NB4 (cell line): ENCODE results near the gene GRID1.
A peak's percentile ranks its signal among the peaks of the same experiment; 100 is the strongest.

Experiments used
- DNase-seq: peaks from one replicate; pipeline ENCODE4 v3.0.0; 2010; ENCODE audit warnings: low read depth
- H3K4me3 ChIP-seq: one replicate; pipeline ENCODE4 v1.5.1; 2011; ENCODE audit warnings: mild to moderate bottlenecking, low read depth, low read length, moderate library complexity
- MYC ChIP-seq: IDR thresholded peaks from 2 replicates; pipeline ENCODE4 v1.6.1; 2011; ENCODE audit warnings: low read depth, low read length
- POLR2A ChIP-seq: IDR thresholded peaks from 2 replicates; pipeline ENCODE4 v1.6.1; 2011; ENCODE audit warnings: mild to moderate bottlenecking; ENCODE audit not compliant: insufficient read length; ENCODE audit errors: extremely low read depth
- TF ChIP-seq, protein P1 (sequence below): IDR thresholded peaks from 2 replicates; pipeline ENCODE4 v1.6.1; 2011; ENCODE audit warnings: low read depth, low read length
- TF ChIP-seq, protein P2 (sequence below): IDR thresholded peaks from one replicate; pipeline ENCODE4 v1.5.1; 2012; ENCODE audit warnings: low read depth, low read length

GRID1 gene

DNA sequence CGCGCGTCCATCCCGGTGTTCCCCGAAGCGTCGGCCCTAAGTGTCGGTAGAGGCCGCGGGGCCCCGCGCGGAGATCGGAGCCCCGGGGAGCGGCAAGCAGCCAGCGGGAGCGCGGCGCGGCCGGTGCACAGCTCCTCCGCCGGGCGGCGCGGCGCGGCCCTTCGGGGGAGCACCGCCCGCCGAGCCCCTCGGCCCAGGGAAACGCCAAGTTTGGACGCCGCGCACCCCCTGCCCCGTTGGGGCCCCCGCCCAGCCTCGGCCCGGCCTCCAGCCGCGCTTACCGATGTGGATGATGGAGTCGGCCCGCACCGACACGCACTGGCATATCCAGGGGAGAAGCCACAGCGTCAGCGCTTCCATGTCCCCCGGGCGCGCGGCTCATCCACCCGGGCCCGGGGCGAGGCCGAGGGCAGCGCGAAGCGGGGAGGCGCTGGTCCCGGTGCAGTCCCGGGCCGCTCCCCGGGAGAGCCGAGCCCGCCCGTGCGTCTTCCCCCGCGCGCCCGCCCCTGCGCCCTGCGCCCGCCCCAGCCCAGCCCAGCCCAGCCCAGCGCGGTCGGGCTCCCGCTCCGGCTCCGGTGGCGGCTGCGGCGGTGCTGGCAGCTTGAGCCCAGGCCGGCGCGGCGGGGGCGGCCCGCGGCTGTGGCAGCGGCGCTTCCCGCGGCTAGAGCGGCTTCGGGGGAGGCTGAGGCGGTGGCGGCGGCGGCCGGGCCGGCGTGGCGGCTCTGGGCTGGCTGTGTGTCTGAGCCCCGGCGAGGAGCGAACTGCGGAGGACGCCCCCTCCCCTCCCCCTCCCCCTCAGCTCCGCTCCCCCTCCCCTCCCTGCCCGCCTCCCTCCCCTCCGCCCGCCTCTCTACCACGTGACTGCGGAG is at the start of gene GRID1:
Gene GRID1 (minus strand): TSS at position 763 of the 869 bp plus-strand sequence.
- DNase-seq, result peak; percentile 55
- H3K4me3 ChIP-seq, result no peak within 1 kb of the TSS
- no peak for TF ChIP-seq MYC
- TF ChIP-seq, protein P1, sequence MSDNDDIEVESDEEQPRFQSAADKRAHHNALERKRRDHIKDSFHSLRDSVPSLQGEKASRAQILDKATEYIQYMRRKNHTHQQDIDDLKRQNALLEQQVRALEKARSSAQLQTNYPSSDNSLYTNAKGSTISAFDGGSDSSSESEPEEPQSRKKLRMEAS, result no peak
- no peak for TF ChIP-seq POLR2A
- TF ChIP-seq, protein P2, sequence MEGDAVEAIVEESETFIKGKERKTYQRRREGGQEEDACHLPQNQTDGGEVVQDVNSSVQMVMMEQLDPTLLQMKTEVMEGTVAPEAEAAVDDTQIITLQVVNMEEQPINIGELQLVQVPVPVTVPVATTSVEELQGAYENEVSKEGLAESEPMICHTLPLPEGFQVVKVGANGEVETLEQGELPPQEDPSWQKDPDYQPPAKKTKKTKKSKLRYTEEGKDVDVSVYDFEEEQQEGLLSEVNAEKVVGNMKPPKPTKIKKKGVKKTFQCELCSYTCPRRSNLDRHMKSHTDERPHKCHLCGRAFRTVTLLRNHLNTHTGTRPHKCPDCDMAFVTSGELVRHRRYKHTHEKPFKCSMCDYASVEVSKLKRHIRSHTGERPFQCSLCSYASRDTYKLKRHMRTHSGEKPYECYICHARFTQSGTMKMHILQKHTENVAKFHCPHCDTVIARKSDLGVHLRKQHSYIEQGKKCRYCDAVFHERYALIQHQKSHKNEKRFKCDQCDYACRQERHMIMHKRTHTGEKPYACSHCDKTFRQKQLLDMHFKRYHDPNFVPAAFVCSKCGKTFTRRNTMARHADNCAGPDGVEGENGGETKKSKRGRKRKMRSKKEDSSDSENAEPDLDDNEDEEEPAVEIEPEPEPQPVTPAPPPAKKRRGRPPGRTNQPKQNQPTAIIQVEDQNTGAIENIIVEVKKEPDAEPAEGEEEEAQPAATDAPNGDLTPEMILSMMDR, result no peak

DNA sequence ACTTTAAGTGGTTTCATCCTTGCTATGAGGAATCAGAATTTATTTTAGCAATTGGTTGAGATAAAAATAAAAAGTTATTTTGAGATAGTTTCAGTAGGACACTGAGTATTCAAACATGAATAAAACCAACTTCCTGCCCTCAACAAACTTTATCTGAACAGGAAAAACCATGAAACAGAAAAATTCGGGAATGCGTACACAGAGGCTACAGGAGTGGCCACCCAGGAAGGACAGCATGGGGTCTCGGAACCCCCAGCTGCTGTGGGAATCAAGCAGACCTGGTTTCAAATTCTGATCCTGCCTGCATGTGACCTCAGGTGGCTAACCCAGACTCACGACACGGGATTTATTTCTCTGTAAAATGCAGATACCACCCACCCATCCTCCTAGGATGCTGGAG is 49.0 kb upstream of the GRID1 start:
- TF ChIP-seq, protein P2, result no peak
- TF ChIP-seq, protein P1, result no peak
- no peak for TF ChIP-seq POLR2A
- TF ChIP-seq MYC, result no peak
- no peak overlapping the region for H3K4me3 ChIP-seq
- DNase-seq, result no peak

GRCh38 chr10:86415116-86415515 is 48.5 kb upstream of the GRID1 start:
- H3K4me3 ChIP-seq, result no peak overlapping the region
- TF ChIP-seq, protein P1, result no peak
- TF ChIP-seq POLR2A (no peak), MYC (no peak)
- TF ChIP-seq, protein P2, result no peak
- no peak for DNase-seq

GRCh38 chr10:86413046-86413728 is 46.6 kb upstream of the GRID1 start:
- TF ChIP-seq, protein P1, result peak; percentile 4; the same call in 1 of the 2 replicates
- TF ChIP-seq, protein P2, result no peak
- peak overlapping the region; percentile 13 for H3K4me3 ChIP-seq
- DNase-seq, result peak; percentile 75

GRCh38 chr10:86411852-86412560 is 45.4 kb upstream of the GRID1 start:
- DNase-seq, result no peak
- TF ChIP-seq, protein P1, result no peak
- TF ChIP-seq POLR2A (no peak), MYC (no peak)
- TF ChIP-seq, protein P2, result no peak
- H3K4me3 ChIP-seq, result no peak overlapping the region
